ENCODE results near the gene ZNF248. TPM values are rescaled to one million over a fixed set of nuclear protein-coding genes. Genes with fewer than 3 reads are reported as not detected.

Gene ZNF248
- total RNA-seq, 4 donors from 2014 or later, result 5.4 to 23.5 (median 13.1) TPM

DNA sequence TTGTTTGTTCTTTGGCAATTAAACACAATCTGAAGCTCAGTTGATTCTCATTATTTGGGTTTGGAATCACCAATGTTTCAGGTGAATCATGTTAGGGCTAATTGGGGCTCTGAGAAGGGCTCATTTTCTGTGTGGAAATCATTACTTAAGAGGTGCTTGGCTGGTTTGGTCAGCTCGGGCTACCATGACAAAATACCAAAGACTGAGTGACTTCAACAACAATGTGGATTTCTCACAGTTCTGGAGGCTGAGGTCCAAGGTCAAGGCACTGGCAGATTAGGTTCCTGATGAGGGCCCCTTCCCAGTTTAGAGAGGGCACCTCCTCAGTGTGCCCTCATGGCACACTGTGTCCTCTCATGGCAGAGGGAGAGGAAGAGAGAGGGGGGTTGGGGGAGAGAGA, 121.3 kb downstream of the ZNF248 start:
- peaks cover 6% of the 10 kb centered on the region for H3K9me3 ChIP-seq
- H3K27me3 ChIP-seq, result no peaks in the 10 kb centered on the region
- no peaks in the 10 kb centered on the region for H3K4me1 ChIP-seq
- TF ChIP-seq POLR2AphosphoS5 (IDR thresholded peaks at IDR 0.05), result no peak
- TF ChIP-seq EP300 (IDR thresholded peaks at IDR 0.05), result no peak
- no peak for TF ChIP-seq POLR2A (IDR thresholded peaks at IDR 0.05)
- TF ChIP-seq, protein P1, sequence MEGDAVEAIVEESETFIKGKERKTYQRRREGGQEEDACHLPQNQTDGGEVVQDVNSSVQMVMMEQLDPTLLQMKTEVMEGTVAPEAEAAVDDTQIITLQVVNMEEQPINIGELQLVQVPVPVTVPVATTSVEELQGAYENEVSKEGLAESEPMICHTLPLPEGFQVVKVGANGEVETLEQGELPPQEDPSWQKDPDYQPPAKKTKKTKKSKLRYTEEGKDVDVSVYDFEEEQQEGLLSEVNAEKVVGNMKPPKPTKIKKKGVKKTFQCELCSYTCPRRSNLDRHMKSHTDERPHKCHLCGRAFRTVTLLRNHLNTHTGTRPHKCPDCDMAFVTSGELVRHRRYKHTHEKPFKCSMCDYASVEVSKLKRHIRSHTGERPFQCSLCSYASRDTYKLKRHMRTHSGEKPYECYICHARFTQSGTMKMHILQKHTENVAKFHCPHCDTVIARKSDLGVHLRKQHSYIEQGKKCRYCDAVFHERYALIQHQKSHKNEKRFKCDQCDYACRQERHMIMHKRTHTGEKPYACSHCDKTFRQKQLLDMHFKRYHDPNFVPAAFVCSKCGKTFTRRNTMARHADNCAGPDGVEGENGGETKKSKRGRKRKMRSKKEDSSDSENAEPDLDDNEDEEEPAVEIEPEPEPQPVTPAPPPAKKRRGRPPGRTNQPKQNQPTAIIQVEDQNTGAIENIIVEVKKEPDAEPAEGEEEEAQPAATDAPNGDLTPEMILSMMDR (IDR thresholded peaks at IDR 0.05), result no peak
- H3K27ac ChIP-seq, result no peak overlapping the region
- DNase-seq (ENCODE audit: low spot score in 2 of 2), result no peak
- no peak overlapping the region for H3K4me3 ChIP-seq
- no peaks in the 10 kb centered on the region for H3K36me3 ChIP-seq
- WGBS, result 52% methylated on average over 1 of the region's 1 CpG

DNA sequence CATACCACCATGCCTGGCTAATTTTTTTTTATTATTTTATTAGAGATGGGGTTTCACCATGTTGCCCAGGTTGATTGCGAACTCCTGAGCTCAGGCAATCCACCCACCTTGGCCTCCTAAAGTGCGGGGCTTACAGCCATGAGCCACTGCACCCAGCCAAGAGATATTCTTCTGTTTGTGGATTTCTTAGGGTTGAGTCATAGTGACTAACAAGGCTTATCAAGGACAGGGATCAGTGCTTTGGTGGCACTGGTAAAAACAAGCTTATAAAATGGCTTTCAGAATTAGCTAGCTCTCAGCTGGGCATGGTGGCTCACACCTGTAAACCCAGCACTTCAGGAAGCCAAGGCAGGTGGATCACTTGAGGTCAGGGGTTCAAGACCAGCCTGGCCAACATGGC, 122.4 kb downstream of the ZNF248 start:
- DNase-seq (ENCODE audit: low spot score in 2 of 2), result no peak
- WGBS, result 95% methylated on average over 2 of the region's 2 CpGs
- Histone ChIP-seq H3K36me3 (no peaks in the 10 kb centered on the region), H3K4me1 (no peaks in the 10 kb centered on the region), H3K9me3 (peaks cover 6% of the 10 kb centered on the region), H3K27ac (no peak overlapping the region), H3K27me3 (no peaks in the 10 kb centered on the region), H3K4me3 (no peak overlapping the region)
- TF ChIP-seq EP300 (IDR thresholded peaks at IDR 0.05), result no peak
- TF ChIP-seq POLR2A (IDR thresholded peaks at IDR 0.05), result no peak
- TF ChIP-seq, protein P1 (IDR thresholded peaks at IDR 0.05), result no peak
- TF ChIP-seq POLR2AphosphoS5 (IDR thresholded peaks at IDR 0.05), result no peak

Other genes starting within 250 kb of the ZNF248 start
- gene ZNF25, start 119.0 kb upstream of the ZNF248 start, total RNA-seq, result 10 to 100 TPM in 1 of 4 donors, 1 to 10 TPM in 3; 5.3 to 14.0 (median 7.2) TPM
- gene ZNF33A, start 153.1 kb upstream of the ZNF248 start, total RNA-seq, result 10 to 100 TPM; 17.5 to 45.8 (median 24.8) TPM
- 10 to 100 TPM in 2 of 4 donors, 1 to 10 TPM in 2; 7.3 to 25.3 (median 8.9) TPM for gene ZNF37A, start 236.7 kb upstream of the ZNF248 start, total RNA-seq

Data from suprapubic skin (tissue), 4 donors.